Left ventricle myocardium inferior (tissue), 1 donor: ENCODE measurements around the gene HOPX. TPM values are rescaled to one million over a fixed set of nuclear protein-coding genes. Genes with fewer than 3 reads are reported as not detected.

Experiments used
- DNase-seq: peaks from one replicate; pipeline ENCODE4 v3.0.0-alpha.2; 2020
- H3K27ac ChIP-seq: fragments of 200-600 bp; replicated peaks from 2 replicates; pipeline ENCODE4 v1.8.0; 2021
- H3K27me3 ChIP-seq: fragments of 200-600 bp; 2 replicates; pipeline ENCODE4 v1.8.0; 2021; ENCODE audit warnings: low read depth
- H3K36me3 ChIP-seq: fragments of 200-600 bp; 2 replicates; pipeline ENCODE4 v1.8.0; 2021
- H3K4me1 ChIP-seq: fragments of 200-600 bp; 2 replicates; pipeline ENCODE4 v1.8.0; 2021
- H3K4me3 ChIP-seq: fragments of 200-600 bp; 2 replicates; pipeline ENCODE4 v1.8.0; 2021; ENCODE audit warnings: mild to moderate bottlenecking, moderate library complexity
- H3K9me3 ChIP-seq: fragments of 200-600 bp; replicated peaks from 2 replicates; pipeline ENCODE4 v1.8.0; 2021
- CTCF ChIP-seq: fragments of 200-600 bp; IDR thresholded peaks from 2 replicates; pipeline ENCODE4 v1.8.0; 2021; ENCODE audit warnings: antibody characterized with exemption, mild to moderate bottlenecking, borderline replicate concordance
- intact Hi-C: fragments of 100-400 bp; cut with micrococcal nuclease; formaldehyde crosslinking; loops from one replicate; pipeline ENCODE4 v1.11.0; 2022
- total RNA-seq: library from RNA; stranded (reverse); fragmentation: NEBNext Ultra II Directional; extraction: Animal tissue kit (Norgen Biotek cat#: 25700); gene quantifications from one replicate; pipeline ENCODE4 v1.2.1, GENCODE V29; 2021
- donor health status: DM: no; HTN: yes; CAD: no; lungs with severe emphysema.

Gene HOPX
- total RNA-seq, 1 donor from 2014 or later: 21.3 TPM

GRCh38 chr4:56626420-56626819 lies 54.7 kb downstream of the HOPX start:
- no peak for DNase-seq
- TF ChIP-seq CTCF: no peak
- no peak overlapping the region for H3K4me3 ChIP-seq
- no peak overlapping the region for H3K27ac ChIP-seq
- H3K27me3 ChIP-seq: no peaks in the 10 kb centered on the region
- intact Hi-C loops: no loop called here
- H3K9me3 ChIP-seq: peaks cover 24% of the 10 kb centered on the region
- no peaks in the 10 kb centered on the region for H3K36me3 ChIP-seq
- H3K4me1 ChIP-seq: no peaks in the 10 kb centered on the region

GRCh38 chr4:56622176-56622575 lies 58.9 kb downstream of the HOPX start:
- H3K4me3 ChIP-seq: no peak overlapping the region
- H3K27ac ChIP-seq: no peak overlapping the region
- no peaks in the 10 kb centered on the region for H3K36me3 ChIP-seq
- no peaks in the 10 kb centered on the region for H3K4me1 ChIP-seq
- H3K27me3 ChIP-seq: peaks cover 8% of the 10 kb centered on the region
- intact Hi-C loops: no loop called here
- no peak for DNase-seq
- peaks cover 24% of the 10 kb centered on the region for H3K9me3 ChIP-seq
- no peak for TF ChIP-seq CTCF

- no peak for TF ChIP-seq CTCF
- H3K9me3 ChIP-seq: peaks cover 7% of the 10 kb centered on the region
- H3K27me3 ChIP-seq: peaks cover 12% of the 10 kb centered on the region
- no peaks in the 10 kb centered on the region for H3K36me3 ChIP-seq
- intact Hi-C loops: no loop called here
- no peak overlapping the region for H3K27ac ChIP-seq
- no peak overlapping the region for H3K4me3 ChIP-seq
- H3K4me1 ChIP-seq: no peaks in the 10 kb centered on the region
- no peak for DNase-seq
These were observed 61.3 kb downstream of the HOPX start for GRCh38 chr4:56619816-56620215.

GRCh38 chr4:56619160-56619559 lies 61.9 kb downstream of the HOPX start:
- intact Hi-C loops: no loop called here
- TF ChIP-seq CTCF: no peak

GRCh38 chr4:56618734-56619133 lies 62.4 kb downstream of the HOPX start:
- no peak for DNase-seq
- H3K27me3 ChIP-seq: peaks cover 12% of the 10 kb centered on the region
- intact Hi-C loops: no loop called here
- no peaks in the 10 kb centered on the region for H3K4me1 ChIP-seq
- H3K9me3 ChIP-seq: no peaks in the 10 kb centered on the region
- no peak for TF ChIP-seq CTCF
- H3K4me3 ChIP-seq: no peak overlapping the region
- H3K36me3 ChIP-seq: no peaks in the 10 kb centered on the region
- no peak overlapping the region for H3K27ac ChIP-seq

More at GRCh38 chr4:56619160-56619559, 61.9 kb downstream of the HOPX start:
- H3K36me3 ChIP-seq: no peaks in the 10 kb centered on the region
- H3K4me3 ChIP-seq: no peak overlapping the region
- H3K4me1 ChIP-seq: no peaks in the 10 kb centered on the region
- H3K9me3 ChIP-seq: peaks cover under 1% of the 10 kb centered on the region
- DNase-seq: no peak
- H3K27me3 ChIP-seq: peaks cover 12% of the 10 kb centered on the region
- H3K27ac ChIP-seq: no peak overlapping the region
